HG03571 (cell line): Measurements from ENCODE around the gene ELAVL4.

Experiments
- ATAC-seq: cut with Tn5 transposase; IDR thresholded peaks from one replicate; pipeline ENCODE4 v1.9.1; 2021; ENCODE audit not compliant: unreplicated experiment

Gene ELAVL4

GRCh38 chr1:50237056-50237455, 128.3 kb downstream of the ELAVL4 start:
- no peak for ATAC-seq

- ATAC-seq = no peak
Measured at GRCh38 chr1:50243939-50244338, 135.2 kb downstream of the ELAVL4 start.

GRCh38 chr1:50246869-50247268, 138.1 kb downstream of the ELAVL4 start:
- ATAC-seq = no peak

- peak; percentile 75 for ATAC-seq
Measured at GRCh38 chr1:50251702-50252101, 143.0 kb downstream of the ELAVL4 start.

- ATAC-seq = no peak
Measured at GRCh38 chr1:50252196-50252595, 143.5 kb downstream of the ELAVL4 start.
